GM10266 (cell line): ENCODE data around the gene OSBPL9.

ENCODE experiments used
- DNase-seq: peaks from one replicate; pipeline ENCODE4 v3.0.0; 2012; ENCODE audit errors: extremely low spot score
- TF ChIP-seq, protein P1 (sequence below): IDR thresholded peaks from 2 replicates; pipeline ENCODE4 v1.5.1; 2012; ENCODE audit warnings: mild to moderate bottlenecking, low read depth; ENCODE audit not compliant: control insufficient read depth, insufficient read depth; ENCODE audit errors: missing control alignments

Gene OSBPL9

DNA sequence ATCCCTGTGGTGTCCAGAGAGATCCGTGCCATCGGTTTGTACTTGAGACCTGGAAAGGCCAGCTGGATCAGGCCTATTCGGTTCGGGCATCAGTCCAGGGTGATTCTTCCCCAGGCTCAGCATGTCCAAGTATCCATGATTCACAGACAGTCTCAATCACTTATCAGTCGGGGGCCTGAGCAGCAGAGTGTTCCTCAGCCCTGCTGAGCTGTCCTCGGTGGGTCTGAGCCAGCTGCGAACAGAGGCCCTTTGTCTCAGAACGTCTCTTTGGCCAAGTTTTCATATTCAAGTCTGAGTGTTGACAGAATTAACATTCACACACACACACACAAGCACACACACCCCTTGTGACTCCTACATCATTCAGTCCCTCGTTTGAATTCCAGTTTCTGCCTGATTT, 33.4 kb upstream of the OSBPL9 start:
- no peak for DNase-seq
- TF ChIP-seq, protein P1, sequence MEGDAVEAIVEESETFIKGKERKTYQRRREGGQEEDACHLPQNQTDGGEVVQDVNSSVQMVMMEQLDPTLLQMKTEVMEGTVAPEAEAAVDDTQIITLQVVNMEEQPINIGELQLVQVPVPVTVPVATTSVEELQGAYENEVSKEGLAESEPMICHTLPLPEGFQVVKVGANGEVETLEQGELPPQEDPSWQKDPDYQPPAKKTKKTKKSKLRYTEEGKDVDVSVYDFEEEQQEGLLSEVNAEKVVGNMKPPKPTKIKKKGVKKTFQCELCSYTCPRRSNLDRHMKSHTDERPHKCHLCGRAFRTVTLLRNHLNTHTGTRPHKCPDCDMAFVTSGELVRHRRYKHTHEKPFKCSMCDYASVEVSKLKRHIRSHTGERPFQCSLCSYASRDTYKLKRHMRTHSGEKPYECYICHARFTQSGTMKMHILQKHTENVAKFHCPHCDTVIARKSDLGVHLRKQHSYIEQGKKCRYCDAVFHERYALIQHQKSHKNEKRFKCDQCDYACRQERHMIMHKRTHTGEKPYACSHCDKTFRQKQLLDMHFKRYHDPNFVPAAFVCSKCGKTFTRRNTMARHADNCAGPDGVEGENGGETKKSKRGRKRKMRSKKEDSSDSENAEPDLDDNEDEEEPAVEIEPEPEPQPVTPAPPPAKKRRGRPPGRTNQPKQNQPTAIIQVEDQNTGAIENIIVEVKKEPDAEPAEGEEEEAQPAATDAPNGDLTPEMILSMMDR, result no peak

DNA sequence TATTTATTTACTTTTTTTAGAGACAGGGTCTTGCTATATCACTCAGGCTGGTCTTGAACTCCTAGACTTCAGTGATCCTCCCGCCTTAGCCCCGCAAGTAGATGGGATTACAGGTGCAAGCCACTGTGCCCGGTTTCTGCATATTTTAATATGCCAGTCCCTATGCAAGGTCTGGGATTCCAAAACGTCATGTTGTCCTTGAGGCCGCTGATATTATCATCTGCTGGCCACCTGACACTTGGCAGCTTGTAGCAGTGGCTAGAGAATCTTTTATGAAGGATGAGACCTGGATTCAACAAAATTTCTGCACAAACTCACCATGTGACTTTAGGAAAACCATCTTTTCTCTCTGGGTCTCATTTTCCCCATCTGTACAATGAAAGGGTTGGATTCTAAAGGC, 32.9 kb upstream of the OSBPL9 start:
- TF ChIP-seq, protein P1, result no peak
- DNase-seq, result no peak

DNA sequence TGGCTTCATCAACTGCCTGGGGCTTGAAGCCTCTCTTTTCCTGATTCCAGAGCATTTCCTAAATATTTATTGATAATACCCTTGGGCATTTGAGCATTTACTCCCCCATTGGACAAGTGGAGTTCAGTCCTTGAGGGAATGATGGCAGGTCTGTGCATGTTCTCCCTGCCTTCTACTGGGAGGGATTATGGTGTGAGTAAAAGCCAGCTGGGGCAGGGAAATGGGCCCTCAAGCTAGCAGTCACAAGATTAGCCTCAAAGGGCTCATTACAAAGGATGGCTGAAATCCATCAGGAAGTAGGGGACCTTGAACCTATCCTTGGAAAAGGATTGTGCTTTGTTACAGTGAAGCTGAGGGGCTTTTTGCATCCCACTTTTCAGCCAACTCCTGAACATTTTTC, 24.2 kb upstream of the OSBPL9 start:
- DNase-seq, result no peak
- TF ChIP-seq, protein P1, result no peak

DNA sequence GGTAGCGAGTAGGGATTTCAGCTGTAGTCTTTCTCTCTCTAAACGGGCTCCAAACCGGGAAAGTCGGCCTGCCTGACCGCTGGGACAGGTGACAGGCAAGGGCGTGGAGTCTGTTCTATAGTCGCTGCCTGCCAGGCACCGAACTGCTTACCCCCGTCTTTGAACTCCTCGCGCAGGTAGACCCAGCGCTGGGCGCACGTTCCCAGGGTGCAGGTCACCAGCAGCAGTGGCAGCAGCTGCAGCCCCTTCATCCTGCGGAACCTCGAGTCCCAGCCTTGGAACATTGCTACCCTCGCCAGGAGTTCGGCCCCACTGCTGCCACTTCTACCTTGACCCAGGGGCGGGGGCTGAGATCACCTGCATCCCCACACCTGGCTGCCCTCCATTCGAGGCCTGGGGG, 22.2 kb upstream of the OSBPL9 start:
- no peak for DNase-seq
- TF ChIP-seq, protein P1, result no peak

DNA sequence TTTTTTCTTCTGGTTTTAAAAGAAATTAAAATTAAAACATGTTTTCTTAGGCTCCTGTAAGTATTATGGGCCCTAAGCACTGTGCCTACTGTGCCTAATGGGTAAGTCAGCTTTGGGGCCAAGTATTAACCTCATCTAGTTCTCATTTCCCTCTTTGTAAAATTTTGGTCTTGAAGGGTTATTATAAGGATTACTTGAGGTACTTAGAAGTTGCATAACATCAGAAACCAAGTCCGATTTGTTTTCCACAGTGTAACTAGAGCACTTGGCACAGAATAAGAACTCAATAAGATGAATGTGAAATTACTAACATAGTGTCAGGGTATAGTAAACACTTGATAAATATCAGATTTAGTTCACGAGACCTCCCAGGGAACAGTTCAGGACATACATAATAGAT, 16.4 kb upstream of the OSBPL9 start:
- TF ChIP-seq, protein P1, result no peak
- no peak for DNase-seq

DNA sequence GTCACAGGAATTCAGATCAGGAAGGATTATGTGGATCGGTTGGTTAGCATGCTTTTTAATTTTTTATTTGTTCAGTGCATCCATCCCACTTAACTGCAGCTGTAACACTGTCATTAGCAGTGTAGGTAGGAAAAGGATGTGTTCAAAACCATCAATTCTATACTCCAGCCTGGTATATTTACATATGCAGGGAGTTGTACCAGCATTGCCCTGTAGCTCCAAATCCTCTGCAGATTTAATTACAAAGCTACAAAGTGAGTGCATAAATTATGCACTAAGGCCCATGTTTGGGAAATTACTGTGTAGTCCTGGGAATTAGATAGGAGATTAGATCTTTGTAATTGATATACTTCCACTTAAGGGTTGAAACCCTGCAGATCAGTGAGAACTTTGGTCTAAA, 15.9 kb upstream of the OSBPL9 start:
- TF ChIP-seq, protein P1, result no peak
- no peak for DNase-seq

DNA sequence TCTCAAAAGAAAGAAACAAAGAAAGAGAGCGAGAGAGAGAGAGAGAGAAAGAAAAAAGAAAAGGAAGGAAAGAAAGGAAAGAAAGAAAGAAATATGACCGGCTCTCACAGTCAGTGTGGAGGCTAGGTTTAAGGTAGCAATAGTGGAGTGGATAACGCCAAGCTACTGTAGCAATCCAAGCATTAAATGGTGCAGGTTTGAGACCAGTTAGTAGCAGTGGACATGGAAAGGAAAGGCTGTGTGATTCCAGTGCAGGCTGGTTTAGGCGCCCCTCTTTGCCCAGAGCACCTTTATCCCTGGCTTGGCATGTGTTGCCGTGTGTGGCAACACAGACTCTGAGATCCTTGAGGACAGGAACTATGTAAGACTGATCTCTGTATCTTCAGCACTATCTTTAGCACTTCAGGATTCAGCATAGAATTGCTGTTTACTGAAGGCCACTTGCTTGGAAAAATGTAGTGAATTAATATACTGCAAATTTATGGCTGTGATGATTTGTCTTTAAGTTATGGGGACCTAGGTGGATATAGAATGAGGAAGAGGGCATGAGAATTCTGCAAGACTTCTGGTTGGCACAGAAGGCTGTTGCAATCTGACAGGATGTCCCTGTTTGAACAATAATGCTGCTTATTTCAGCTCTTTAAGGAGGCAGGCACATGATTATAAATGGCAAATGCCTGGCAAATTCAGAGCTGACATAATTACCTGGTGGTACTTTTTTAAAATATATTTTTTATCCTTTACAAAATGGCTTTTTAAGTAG, 10.8 kb upstream of the OSBPL9 start:
- DNase-seq, result no peak
- TF ChIP-seq, protein P1, result no peak
